Left renal cortex interstitium (tissue), 4 donors: ENCODE measurements around the gene RDH14. TPM values are rescaled to one million over a fixed set of nuclear protein-coding genes. Genes with fewer than 3 reads are reported as not detected.

Source experiments
- DNase-seq, 4 donors: peaks; one replicate each; pipeline ENCODE4 v3.0.0-alpha.2; 2013; ENCODE audit warnings: low read depth in 4 of 4, low spot score in 2 of 4, missing footprints in 1 of 4
- polyA plus RNA-seq, 4 donors: library from polyadenylated mRNA; unstranded; fragments of 120-200 nt; gene quantifications; one replicate each; pipeline ENCODE4 v1.2.1, GENCODE V29; 2013; ENCODE audit not compliant: insufficient read length in 4 of 4

Gene RDH14
- polyA plus RNA-seq, 4 donors, result 37.1 to 45.5 (median 42.2) TPM

GRCh38 chr2:18578033-18578432 lies 17.6 kb upstream of the RDH14 start:
- DNase-seq, result no peak

GRCh38 chr2:18566145-18566769 lies 5.8 kb upstream of the RDH14 start:
- no peak for DNase-seq

GRCh38 chr2:18560797-18561085 lies 288 bp upstream of the RDH14 start:
- peak in 1 of 4 donors; percentile 76 for DNase-seq

- peak in 2 of 4 donors; percentile 41 for DNase-seq
Measured at GRCh38 chr2:18559531-18560030, 872 bp downstream of the RDH14 start.

- no peak for DNase-seq
Measured at GRCh38 chr2:18558458-18558857, 2.0 kb downstream of the RDH14 start.

GRCh38 chr2:18557121-18557520 lies 3.3 kb downstream of the RDH14 start:
- DNase-seq, result no peak

GRCh38 chr2:18552351-18553077 lies 7.9 kb downstream of the RDH14 start:
- DNase-seq, result no peak

- no peak for DNase-seq
Measured at GRCh38 chr2:18551623-18552022, 8.8 kb downstream of the RDH14 start.

GRCh38 chr2:18551169-18551568 lies 9.3 kb downstream of the RDH14 start:
- no peak for DNase-seq

- no peak for DNase-seq
Measured at GRCh38 chr2:18550433-18550832, 10.0 kb downstream of the RDH14 start.

GRCh38 chr2:18549083-18549482 lies 11.4 kb downstream of the RDH14 start:
- no peak for DNase-seq

- no peak for DNase-seq
Measured at GRCh38 chr2:18548621-18549020, 11.8 kb downstream of the RDH14 start.

- no peak for DNase-seq
Measured at GRCh38 chr2:18546567-18546966, 13.9 kb downstream of the RDH14 start.

- DNase-seq, result no peak
Measured at GRCh38 chr2:18545384-18545783, 15.1 kb downstream of the RDH14 start.

- no peak for DNase-seq
Measured at GRCh38 chr2:18544171-18544570, 16.3 kb downstream of the RDH14 start.

- DNase-seq, result no peak
Measured at GRCh38 chr2:18540872-18541271, 19.6 kb downstream of the RDH14 start.

GRCh38 chr2:18536697-18537096 lies 23.8 kb downstream of the RDH14 start:
- DNase-seq, result no peak

GRCh38 chr2:18536100-18536499 lies 24.4 kb downstream of the RDH14 start:
- DNase-seq, result no peak

- DNase-seq, result no peak
Measured at GRCh38 chr2:18531194-18531593, 29.3 kb downstream of the RDH14 start.

- no peak for DNase-seq
Measured at GRCh38 chr2:18527822-18528221, 32.6 kb downstream of the RDH14 start.

GRCh38 chr2:18527326-18527725 lies 33.1 kb downstream of the RDH14 start:
- DNase-seq, result no peak

GRCh38 chr2:18526429-18526828 lies 34.0 kb downstream of the RDH14 start:
- no peak for DNase-seq
